Measurements from ENCODE around the gene KRT20.

Gene KRT20

GRCh38 chr17:40900809-40901356, 15.8 kb upstream of the KRT20 start:
- Histone ChIP-seq H3K36me3 (ENCODE audit: control insufficient read depth, insufficient read depth, low read length) (no peaks in the 10 kb centered on the region), H3K9me3 (ENCODE audit: control insufficient read depth, low read length) (no peaks in the 10 kb centered on the region), H3K27me3 (replicated peaks; ENCODE audit: control insufficient read depth, insufficient read depth, low read length, poor library complexity, severe bottlenecking) (no peaks in the 10 kb centered on the region), H3K27ac (ENCODE audit: insufficient read depth, low read length, poor library complexity, severe bottlenecking) (no peak overlapping the region), H3K4me3 (ENCODE audit: insufficient read depth, low read depth, low read length, poor library complexity, severe bottlenecking) (no peak overlapping the region), H3K4me1 (ENCODE audit: control insufficient read depth, insufficient read depth, low read length, poor library complexity, severe bottlenecking) (no peaks in the 10 kb centered on the region)
- no peak for DNase-seq

- no peaks in the 10 kb centered on the region for H3K36me3 ChIP-seq (ENCODE audit: control insufficient read depth, insufficient read depth, low read length)
- H3K4me3 ChIP-seq (ENCODE audit: insufficient read depth, low read depth, low read length, poor library complexity, severe bottlenecking), result no peak overlapping the region
Observed at GRCh38 chr17:40896916-40897455, 11.9 kb upstream of the KRT20 start.

GRCh38 chr17:40895106-40895730, 10.2 kb upstream of the KRT20 start:
- Histone ChIP-seq H3K27me3 (replicated peaks; ENCODE audit: control insufficient read depth, insufficient read depth, low read length, poor library complexity, severe bottlenecking) (no peaks in the 10 kb centered on the region), H3K27ac (ENCODE audit: insufficient read depth, low read length, poor library complexity, severe bottlenecking) (no peak overlapping the region), H3K36me3 (ENCODE audit: control insufficient read depth, insufficient read depth, low read length) (no peaks in the 10 kb centered on the region), H3K4me3 (ENCODE audit: insufficient read depth, low read depth, low read length, poor library complexity, severe bottlenecking) (no peak overlapping the region), H3K4me1 (ENCODE audit: control insufficient read depth, insufficient read depth, low read length, poor library complexity, severe bottlenecking) (no peaks in the 10 kb centered on the region), H3K9me3 (ENCODE audit: control insufficient read depth, low read length) (no peaks in the 10 kb centered on the region)
- DNase-seq, result no peak

More at GRCh38 chr17:40896916-40897455, 11.9 kb upstream of the KRT20 start:
- Histone ChIP-seq H3K4me1 (ENCODE audit: control insufficient read depth, insufficient read depth, low read length, poor library complexity, severe bottlenecking) (no peaks in the 10 kb centered on the region), H3K27me3 (replicated peaks; ENCODE audit: control insufficient read depth, insufficient read depth, low read length, poor library complexity, severe bottlenecking) (no peaks in the 10 kb centered on the region), H3K9me3 (ENCODE audit: control insufficient read depth, low read length) (no peaks in the 10 kb centered on the region), H3K27ac (ENCODE audit: insufficient read depth, low read length, poor library complexity, severe bottlenecking) (no peak overlapping the region)
- no peak for DNase-seq

GRCh38 chr17:40888196-40888720, 3.2 kb upstream of the KRT20 start:
- Histone ChIP-seq H3K4me3 (ENCODE audit: insufficient read depth, low read depth, low read length, poor library complexity, severe bottlenecking) (no peak overlapping the region), H3K9me3 (ENCODE audit: control insufficient read depth, low read length) (no peaks in the 10 kb centered on the region), H3K36me3 (ENCODE audit: control insufficient read depth, insufficient read depth, low read length) (no peaks in the 10 kb centered on the region), H3K27ac (ENCODE audit: insufficient read depth, low read length, poor library complexity, severe bottlenecking) (no peak overlapping the region), H3K27me3 (replicated peaks; ENCODE audit: control insufficient read depth, insufficient read depth, low read length, poor library complexity, severe bottlenecking) (no peaks in the 10 kb centered on the region), H3K4me1 (ENCODE audit: control insufficient read depth, insufficient read depth, low read length, poor library complexity, severe bottlenecking) (no peaks in the 10 kb centered on the region)
- DNase-seq, result no peak

GRCh38 chr17:40886090-40886489, 1.0 kb upstream of the KRT20 start:
- Histone ChIP-seq H3K27ac (ENCODE audit: insufficient read depth, low read length, poor library complexity, severe bottlenecking) (no peak overlapping the region), H3K4me3 (ENCODE audit: insufficient read depth, low read depth, low read length, poor library complexity, severe bottlenecking) (no peak overlapping the region), H3K4me1 (ENCODE audit: control insufficient read depth, insufficient read depth, low read length, poor library complexity, severe bottlenecking) (no peaks in the 10 kb centered on the region), H3K9me3 (ENCODE audit: control insufficient read depth, low read length) (no peaks in the 10 kb centered on the region), H3K27me3 (replicated peaks; ENCODE audit: control insufficient read depth, insufficient read depth, low read length, poor library complexity, severe bottlenecking) (no peaks in the 10 kb centered on the region), H3K36me3 (ENCODE audit: control insufficient read depth, insufficient read depth, low read length) (no peaks in the 10 kb centered on the region)
- no peak for DNase-seq

GRCh38 chr17:40883626-40884334, 1.3 kb downstream of the KRT20 start:
- Histone ChIP-seq H3K27me3 (replicated peaks; ENCODE audit: control insufficient read depth, insufficient read depth, low read length, poor library complexity, severe bottlenecking) (no peaks in the 10 kb centered on the region), H3K4me1 (ENCODE audit: control insufficient read depth, insufficient read depth, low read length, poor library complexity, severe bottlenecking) (no peaks in the 10 kb centered on the region), H3K9me3 (ENCODE audit: control insufficient read depth, low read length) (no peaks in the 10 kb centered on the region), H3K36me3 (ENCODE audit: control insufficient read depth, insufficient read depth, low read length) (no peaks in the 10 kb centered on the region), H3K27ac (ENCODE audit: insufficient read depth, low read length, poor library complexity, severe bottlenecking) (no peak overlapping the region), H3K4me3 (ENCODE audit: insufficient read depth, low read depth, low read length, poor library complexity, severe bottlenecking) (no peak overlapping the region)
- no peak for DNase-seq

GRCh38 chr17:40883031-40883430, 2.0 kb downstream of the KRT20 start:
- Histone ChIP-seq H3K4me3 (ENCODE audit: insufficient read depth, low read depth, low read length, poor library complexity, severe bottlenecking) (no peak overlapping the region), H3K27me3 (replicated peaks; ENCODE audit: control insufficient read depth, insufficient read depth, low read length, poor library complexity, severe bottlenecking) (no peaks in the 10 kb centered on the region), H3K9me3 (ENCODE audit: control insufficient read depth, low read length) (no peaks in the 10 kb centered on the region), H3K4me1 (ENCODE audit: control insufficient read depth, insufficient read depth, low read length, poor library complexity, severe bottlenecking) (no peaks in the 10 kb centered on the region), H3K36me3 (ENCODE audit: control insufficient read depth, insufficient read depth, low read length) (no peaks in the 10 kb centered on the region), H3K27ac (ENCODE audit: insufficient read depth, low read length, poor library complexity, severe bottlenecking) (no peak overlapping the region)
- DNase-seq, result no peak

- H3K27me3 ChIP-seq (replicated peaks; ENCODE audit: control insufficient read depth, insufficient read depth, low read length, poor library complexity, severe bottlenecking), result no peaks in the 10 kb centered on the region
- H3K4me1 ChIP-seq (ENCODE audit: control insufficient read depth, insufficient read depth, low read length, poor library complexity, severe bottlenecking), result no peaks in the 10 kb centered on the region
- no peaks in the 10 kb centered on the region for H3K36me3 ChIP-seq (ENCODE audit: control insufficient read depth, insufficient read depth, low read length)
- no peak overlapping the region for H3K27ac ChIP-seq (ENCODE audit: insufficient read depth, low read length, poor library complexity, severe bottlenecking)
- no peaks in the 10 kb centered on the region for H3K9me3 ChIP-seq (ENCODE audit: control insufficient read depth, low read length)
- DNase-seq, result no peak
- H3K4me3 ChIP-seq (ENCODE audit: insufficient read depth, low read depth, low read length, poor library complexity, severe bottlenecking), result no peak overlapping the region
Observed at GRCh38 chr17:40879026-40879425, 6.0 kb downstream of the KRT20 start.

GRCh38 chr17:40878044-40878443, 7.0 kb downstream of the KRT20 start:
- DNase-seq, result no peak
- Histone ChIP-seq H3K36me3 (ENCODE audit: control insufficient read depth, insufficient read depth, low read length) (no peaks in the 10 kb centered on the region), H3K4me3 (ENCODE audit: insufficient read depth, low read depth, low read length, poor library complexity, severe bottlenecking) (no peak overlapping the region), H3K9me3 (ENCODE audit: control insufficient read depth, low read length) (no peaks in the 10 kb centered on the region), H3K27ac (ENCODE audit: insufficient read depth, low read length, poor library complexity, severe bottlenecking) (no peak overlapping the region), H3K4me1 (ENCODE audit: control insufficient read depth, insufficient read depth, low read length, poor library complexity, severe bottlenecking) (no peaks in the 10 kb centered on the region), H3K27me3 (replicated peaks; ENCODE audit: control insufficient read depth, insufficient read depth, low read length, poor library complexity, severe bottlenecking) (no peaks in the 10 kb centered on the region)

- no peak overlapping the region for H3K4me3 ChIP-seq (ENCODE audit: insufficient read depth, low read depth, low read length, poor library complexity, severe bottlenecking)
- no peaks in the 10 kb centered on the region for H3K36me3 ChIP-seq (ENCODE audit: control insufficient read depth, insufficient read depth, low read length)
- no peak overlapping the region for H3K27ac ChIP-seq (ENCODE audit: insufficient read depth, low read length, poor library complexity, severe bottlenecking)
- no peaks in the 10 kb centered on the region for H3K9me3 ChIP-seq (ENCODE audit: control insufficient read depth, low read length)
- no peak for DNase-seq
- H3K4me1 ChIP-seq (ENCODE audit: control insufficient read depth, insufficient read depth, low read length, poor library complexity, severe bottlenecking), result no peaks in the 10 kb centered on the region
- no peaks in the 10 kb centered on the region for H3K27me3 ChIP-seq (replicated peaks; ENCODE audit: control insufficient read depth, insufficient read depth, low read length, poor library complexity, severe bottlenecking)
Observed at GRCh38 chr17:40873801-40874200, 11.2 kb downstream of the KRT20 start.
